ENCODE measurements around the gene XRRA1.
"Not testable (repeated sequence)": the region's sequence is repeated elsewhere in the genome, so short reads cannot be mapped to it uniquely, and the experiment has no call there.

XRRA1 gene

DNA sequence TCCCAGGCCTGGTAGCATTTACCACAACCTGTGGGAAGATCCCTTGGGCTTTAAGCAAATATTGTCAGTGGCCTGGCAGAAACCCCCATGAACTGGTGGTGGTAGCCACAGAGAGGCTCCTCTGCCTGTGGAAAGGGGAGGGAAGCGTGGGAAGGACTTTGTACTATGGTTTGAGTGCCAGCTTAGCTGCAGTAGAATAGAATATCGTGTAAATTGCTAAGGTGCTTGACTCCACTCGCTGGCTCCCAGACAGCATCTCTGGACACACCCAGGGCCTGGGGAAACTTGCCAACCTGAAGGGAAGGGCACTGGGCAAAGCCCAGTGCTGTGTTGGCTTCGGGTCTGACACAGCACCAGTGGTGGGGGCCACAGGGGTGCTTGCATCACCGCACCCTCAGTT is 52.6 kb downstream of the XRRA1 start:
- no peak for DNase-seq (ENCODE audit: low read depth)

DNA sequence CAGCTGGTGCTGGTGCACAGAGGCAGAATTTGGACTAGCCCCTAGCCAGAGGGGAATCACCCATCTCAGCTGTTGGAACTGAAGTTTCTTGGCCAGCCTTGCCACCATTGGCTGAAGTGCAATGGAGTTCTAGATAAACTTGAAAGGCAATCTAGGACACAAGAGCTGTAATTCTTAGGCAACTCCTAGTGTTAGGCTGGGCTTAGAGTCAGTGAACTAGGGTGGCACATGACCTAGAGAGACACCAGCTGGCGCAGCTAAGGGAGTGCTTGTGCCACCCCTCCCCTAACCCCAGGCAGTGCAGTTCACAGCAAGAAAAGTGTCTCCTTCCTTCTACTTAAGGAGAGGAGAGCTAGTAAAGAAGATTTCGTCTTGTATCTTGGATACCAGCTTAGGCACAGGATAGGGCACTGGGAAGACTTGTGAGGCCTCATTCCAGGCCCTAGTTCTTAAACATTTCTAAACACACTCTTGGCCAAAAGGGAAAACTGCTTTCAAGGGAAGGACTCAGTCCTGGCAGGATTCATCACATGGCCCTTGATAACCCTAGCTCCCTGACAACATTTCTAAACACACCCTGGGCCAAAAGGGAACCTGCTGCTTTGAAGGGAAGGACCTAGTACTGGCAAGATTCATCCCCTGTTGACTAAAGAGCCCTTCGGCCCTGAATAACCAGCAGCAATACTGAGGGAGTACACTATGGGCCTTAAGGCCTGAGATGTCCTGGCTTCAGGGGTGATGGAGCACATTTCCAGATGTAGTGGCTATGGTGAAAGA is 53.4 kb downstream of the XRRA1 start:
- DNase-seq (ENCODE audit: low read depth) = no peak

DNA sequence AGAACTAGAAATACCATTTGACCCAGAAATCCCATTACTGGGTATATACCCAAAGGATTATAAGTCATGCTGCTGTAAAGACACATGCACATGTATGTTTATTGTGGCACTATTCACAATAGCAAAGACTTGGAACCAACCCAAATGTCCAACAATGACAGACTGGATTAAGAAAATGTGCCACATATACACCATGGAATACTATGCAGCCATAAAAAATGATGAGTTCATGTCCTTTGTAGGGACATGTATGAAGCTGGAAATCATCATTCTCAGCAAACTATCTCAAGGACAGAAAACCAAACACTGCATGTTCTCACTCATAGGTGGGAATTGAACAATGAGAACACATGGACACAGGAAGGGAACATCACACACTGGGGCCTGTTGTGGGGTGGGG is 55.9 kb downstream of the XRRA1 start:
- not testable (repeated sequence) for DNase-seq (ENCODE audit: low read depth)

DNA sequence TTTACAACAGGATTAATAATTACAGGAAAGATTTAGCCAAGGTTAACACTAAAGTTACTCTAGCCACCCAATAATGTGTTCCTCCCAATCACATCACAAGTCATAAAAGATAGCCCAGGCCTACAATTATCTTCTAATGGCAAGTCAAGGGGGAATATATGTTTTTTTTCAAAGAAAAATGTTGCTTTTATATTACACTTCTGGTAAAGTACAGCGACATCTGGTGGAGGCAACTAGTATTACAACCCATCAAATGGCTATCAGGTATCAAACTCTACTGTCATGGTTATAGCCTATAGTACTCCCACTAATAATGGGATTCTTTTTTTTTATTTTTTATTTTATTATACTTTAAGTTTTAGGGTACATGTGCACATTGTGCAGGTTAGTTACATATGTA is 71.8 kb downstream of the XRRA1 start:
- no peak for DNase-seq (ENCODE audit: low read depth)

DNA sequence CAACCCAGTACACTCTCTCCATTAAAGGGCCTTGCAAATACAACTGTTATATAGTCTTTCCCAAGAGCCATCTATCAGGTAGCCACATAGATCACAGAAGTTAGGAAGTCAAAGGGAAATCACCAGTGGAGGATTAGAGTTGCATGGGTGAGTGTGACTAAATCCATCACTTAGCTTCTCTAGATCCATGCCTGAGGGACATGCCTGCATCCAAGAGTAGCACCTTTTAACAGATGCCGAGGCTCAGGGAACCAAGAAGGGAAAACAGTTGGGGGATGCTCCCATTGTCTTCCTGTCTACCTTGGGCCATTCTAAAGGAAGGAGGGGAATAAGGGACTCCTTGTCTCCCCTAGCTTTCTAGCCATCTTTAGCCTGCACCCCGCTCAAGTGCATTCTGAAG is 77.9 kb downstream of the XRRA1 start:
- no peak for DNase-seq (ENCODE audit: low read depth)

DNA sequence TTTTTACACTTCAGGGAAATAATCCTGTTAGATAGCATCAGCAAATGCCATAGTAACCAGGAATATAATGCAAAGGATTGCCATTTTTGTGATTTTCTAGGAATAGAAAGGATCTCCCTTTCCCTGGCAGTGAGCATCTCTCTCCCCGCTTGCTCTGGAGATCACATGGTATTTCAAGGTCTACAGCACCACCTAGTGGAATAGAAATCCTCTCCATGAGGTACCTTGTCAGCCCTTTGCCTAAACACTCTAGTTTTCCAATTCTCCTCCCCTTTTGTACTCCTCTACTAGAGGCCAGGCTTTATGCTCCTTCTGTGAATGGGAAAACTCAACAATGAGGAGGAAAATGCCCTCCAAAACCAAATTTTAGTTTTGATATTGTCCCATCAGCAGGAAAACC is 78.4 kb downstream of the XRRA1 start:
- no peak for DNase-seq (ENCODE audit: low read depth)

DNA sequence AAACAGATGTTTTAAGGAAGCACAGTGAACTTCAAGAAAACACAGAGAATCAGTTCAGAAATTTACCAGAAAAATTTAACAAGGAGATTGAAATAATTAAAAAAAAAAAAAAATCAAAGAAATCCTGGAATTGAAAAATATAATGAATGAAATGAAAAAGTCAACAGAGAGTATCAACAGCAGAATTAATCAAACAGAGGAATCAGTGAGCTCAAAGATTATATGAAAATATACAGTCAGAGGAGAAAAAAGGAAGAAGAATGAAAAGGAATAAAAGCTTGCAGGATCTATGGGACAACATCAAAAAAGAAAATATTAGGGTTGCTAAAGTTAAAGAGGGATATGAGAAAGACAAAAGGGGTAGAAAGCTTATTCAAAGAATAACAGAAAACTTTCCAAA is 82.3 kb downstream of the XRRA1 start:
- DNase-seq (ENCODE audit: low read depth) = no peak

DNA sequence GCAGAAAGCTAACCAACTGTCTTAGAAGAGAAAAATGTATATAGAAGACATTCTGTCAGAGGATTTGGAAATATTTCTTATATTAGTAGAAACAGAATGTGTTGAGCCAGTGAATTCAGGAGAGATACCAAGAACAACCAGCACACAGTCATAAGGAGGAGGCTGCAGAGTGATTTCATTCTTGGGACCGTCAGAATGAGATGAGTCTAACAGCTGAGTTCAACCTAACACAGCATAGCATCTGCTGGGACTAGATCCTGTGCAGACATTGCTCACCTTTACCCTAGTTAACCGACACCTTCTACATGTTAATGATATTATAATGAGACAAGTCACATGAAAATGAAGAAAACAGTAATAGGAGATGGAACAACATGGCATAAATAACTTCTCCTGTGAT is 85.5 kb downstream of the XRRA1 start:
- DNase-seq (ENCODE audit: low read depth) = no peak

DNA sequence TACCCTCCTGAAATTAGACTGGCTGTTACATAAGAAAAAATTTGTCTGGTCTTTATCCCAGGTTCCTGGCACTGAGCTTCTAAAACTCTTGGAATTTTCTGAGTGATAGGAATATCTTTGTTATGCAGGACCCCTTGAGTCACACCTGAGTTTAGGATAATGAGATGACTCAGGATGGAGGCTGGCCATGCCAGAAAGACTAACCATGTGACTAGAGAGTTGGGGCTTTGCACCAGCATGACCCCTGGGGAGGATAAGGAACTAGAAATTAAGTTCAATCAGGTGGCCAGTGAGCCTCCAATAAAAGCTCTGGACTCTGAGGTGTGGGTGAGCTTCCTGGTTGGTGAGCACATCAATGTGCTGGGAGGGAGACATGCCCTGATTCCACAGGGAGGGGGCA is 88.1 kb downstream of the XRRA1 start:
- no peak for DNase-seq (ENCODE audit: low read depth)

DNA sequence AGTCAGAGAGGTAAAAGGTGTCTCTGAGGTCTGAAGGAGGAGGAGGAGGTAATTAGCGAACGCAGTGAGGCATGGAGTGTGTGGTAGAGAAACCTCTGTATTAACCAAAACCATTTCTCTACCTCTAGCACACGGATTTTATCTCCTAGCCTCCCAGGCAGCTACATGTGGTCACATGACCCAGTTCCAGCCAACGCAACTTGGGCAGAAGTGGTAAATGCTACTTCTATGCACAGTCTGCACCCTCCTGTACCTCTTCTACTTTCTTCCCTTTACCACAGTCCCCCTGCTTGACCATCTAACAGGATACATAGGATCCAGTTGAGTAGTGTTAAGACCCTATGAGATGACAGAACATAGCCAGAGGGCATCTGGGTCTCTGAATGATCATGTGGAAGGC is 95.7 kb downstream of the XRRA1 start:
- no peak for DNase-seq (ENCODE audit: low read depth)

DNA sequence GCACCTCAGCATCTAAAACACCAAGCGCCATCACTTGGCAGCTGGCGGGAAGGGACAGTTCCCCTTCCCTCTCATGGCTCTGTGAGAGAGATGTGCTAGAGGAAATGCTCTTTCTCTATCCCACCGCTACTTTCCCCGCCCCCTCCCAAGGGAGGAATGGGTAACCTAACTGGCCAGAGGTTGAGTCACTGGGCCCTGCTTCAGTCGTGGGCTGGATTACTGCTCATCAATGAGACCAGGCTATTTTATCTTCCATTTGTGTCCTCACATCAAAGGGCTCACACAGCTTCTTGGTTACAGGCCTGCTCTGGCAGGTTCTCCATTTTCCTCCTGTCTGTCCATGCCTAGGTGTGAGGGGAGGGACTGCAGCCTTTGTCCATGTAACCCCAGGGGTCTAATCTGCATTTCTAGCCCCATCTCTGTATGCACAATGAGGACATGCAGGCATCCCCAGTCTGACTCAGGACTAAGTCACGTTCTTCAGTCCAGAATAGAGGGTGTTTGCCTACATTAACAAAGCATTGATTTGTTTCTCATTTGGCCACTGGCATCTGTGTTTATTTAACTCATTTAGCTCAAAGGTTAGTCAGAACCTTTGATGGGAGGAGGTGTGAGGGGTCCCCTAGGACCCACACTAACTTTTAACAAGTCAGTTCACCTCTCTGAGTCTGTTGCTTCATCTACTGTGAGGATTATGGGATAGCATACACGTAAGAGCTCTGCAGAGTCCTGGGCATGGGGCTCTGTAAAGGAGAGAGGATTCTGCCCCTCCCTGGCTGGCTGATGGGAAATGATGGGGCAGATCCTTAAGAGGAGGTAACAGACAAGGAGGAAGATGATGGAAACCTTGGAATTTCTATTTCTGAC is 99.1 kb downstream of the XRRA1 start:
- no peak for DNase-seq (ENCODE audit: low read depth)

DNA sequence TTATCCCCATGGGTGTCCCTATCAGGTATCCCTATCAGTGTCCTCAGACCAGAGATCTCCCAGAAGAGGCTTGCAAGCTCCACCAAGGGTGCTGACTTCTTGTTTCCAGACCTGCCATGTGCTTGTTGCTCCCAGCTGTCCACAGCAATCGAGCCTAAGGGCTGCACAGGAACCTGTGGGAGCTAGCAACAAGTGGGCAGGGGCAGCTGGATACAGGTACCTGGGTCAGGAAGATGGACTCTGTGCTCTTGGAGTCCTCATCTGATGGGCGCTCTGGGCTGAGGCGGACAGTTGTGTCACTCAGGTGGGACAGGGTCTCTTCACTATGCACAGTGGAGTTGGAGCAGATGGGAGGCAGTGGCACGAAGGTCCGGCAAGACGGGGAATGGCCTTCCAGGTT is 101.0 kb downstream of the XRRA1 start:
- no peak for DNase-seq (ENCODE audit: low read depth)

DNA sequence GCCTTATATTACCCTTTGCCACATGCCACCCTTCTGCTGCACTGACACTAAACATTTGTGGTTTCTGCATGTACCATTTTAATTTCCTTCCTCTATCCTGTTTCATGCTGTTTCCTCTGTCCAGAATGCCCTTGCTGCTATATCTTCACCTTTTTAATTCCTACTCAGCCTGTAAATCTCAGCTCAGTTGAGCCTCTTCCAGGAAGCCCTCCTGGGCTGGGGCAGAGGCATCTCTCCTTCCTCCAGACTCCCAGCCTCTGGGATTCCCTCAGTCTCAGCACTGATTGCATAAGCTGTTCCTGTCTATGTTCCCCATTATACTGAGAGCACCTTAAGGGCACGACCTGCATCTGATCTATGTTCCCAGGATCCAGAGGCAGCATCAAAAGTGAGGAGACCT is 101.5 kb downstream of the XRRA1 start:
- DNase-seq (ENCODE audit: low read depth) = no peak

DNA sequence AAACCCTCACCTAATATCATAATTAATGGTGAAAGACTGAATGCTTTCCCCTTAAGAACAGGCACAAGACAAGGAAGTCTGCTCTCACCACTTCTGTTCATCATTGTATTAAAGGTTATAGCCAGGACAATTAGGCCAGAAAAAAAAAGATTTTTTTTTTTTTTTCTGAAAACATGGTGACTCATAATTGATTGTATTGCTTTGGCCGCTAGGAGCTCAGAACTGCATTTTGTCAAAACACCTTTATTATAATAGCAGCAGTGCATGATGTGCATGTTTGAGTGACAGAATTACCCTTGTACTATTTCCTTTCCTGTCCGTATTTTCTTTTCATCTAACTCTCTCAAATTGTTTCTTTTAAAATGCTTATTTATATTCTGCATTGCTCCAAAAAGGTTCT is 102.1 kb downstream of the XRRA1 start:
- DNase-seq (ENCODE audit: low read depth) = no peak

DNA sequence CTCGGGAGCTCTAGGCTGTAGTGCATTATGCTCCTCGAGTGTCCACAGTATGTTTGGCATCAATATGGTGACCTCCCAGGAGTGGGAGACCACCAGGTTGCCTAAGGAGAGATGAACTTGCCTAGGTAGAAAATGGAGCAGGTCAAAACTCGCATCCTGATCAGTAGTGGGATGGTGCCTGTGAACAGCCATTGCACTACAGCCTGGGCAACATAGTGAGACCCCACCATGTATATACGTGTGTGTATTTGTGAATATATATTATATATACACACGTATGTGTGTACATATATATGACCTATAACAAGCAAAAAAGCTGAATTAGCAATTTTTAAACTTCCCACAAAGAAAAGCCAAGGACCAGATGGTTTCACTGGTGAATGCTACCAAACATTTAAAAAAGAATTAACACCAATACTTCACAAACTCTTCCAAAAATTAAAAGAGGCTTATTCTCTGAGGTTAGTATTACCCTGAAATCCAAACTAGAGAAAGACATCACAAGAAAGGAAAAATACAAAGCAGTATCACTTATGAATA is 102.8 kb downstream of the XRRA1 start:
- DNase-seq (ENCODE audit: low read depth) = no peak

DNA sequence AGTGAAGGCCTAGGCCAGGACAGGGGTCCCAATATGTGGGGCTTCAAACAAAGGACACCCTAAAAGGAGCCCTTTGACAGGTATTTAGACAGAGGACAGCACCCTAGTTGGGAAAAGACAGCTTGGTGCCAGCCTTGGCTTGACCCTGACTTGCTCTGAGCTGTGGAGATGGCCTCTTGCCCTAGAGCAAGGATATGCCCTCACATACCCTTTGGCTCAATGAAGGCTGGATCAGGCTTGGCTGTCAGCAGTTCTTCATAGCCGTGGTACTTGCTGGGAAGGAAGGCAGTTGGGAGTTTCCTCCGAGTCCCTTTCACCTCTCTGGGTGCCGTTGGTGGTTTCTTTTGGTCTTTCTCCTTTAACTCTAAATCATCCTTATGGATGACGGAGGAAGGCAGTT is 104.0 kb downstream of the XRRA1 start:
- DNase-seq (ENCODE audit: low read depth) = no peak

DNA sequence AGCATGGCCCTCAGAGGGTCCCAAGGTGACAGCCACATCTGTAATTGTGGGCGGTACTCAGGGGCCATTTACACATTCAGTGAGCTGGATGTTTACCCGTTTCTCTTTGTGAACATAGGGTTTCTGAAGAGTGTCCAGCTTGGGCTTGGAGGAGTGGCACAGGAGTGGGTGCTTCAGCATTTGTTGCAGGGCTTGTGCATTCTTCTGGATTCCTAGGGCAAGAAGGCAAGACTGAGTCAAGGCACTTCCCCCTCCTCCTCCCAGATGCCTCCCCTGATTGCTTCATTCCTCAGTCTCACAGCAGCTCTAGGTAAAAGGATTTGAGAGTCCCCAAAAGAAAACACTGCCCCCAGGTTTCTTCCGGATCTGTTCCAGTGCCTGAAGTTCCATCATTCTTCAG is 104.8 kb downstream of the XRRA1 start:
- DNase-seq (ENCODE audit: low read depth) = no peak

DNA sequence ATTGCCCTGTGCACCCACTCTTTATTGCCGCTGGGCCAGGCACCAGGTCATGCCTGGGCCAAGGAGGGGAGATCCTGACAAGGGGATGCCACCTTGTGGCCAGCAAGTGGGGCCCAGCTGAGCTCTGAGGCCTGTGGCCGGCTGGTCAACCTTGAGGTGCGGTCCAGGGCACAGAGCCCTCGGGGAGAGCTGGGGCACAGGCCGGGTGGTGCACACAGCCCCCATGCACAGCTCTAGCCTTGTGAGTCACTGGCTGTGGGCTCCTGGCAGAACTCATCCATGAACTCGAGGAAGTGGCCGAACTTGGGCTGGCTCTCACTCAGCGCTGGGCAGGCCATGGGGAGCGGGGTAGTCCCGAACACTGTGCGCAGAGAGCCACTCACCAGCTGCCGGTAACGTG is 105.9 kb downstream of the XRRA1 start:
- DNase-seq (ENCODE audit: low read depth) = no peak

DNA sequence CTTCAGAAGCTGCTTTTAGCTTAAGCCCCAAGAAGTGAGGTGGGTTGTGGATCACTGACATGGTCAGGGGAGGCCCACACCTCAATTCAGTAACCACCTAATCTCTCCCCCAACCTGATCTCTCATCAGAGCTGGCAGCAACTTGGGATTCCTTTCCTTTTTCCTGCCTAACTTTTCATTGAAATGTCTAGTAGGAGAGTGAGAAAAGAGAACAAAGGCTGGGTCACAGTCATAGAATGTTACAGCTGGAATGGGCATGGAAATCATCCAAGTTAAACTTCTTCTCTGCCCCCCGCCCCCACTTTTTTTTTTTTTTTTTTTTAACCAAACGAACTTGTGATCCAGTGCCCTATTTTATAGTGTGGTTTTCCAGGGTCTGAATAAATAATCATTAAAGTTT is 108.4 kb downstream of the XRRA1 start:
- DNase-seq (ENCODE audit: low read depth) = no peak

DNA sequence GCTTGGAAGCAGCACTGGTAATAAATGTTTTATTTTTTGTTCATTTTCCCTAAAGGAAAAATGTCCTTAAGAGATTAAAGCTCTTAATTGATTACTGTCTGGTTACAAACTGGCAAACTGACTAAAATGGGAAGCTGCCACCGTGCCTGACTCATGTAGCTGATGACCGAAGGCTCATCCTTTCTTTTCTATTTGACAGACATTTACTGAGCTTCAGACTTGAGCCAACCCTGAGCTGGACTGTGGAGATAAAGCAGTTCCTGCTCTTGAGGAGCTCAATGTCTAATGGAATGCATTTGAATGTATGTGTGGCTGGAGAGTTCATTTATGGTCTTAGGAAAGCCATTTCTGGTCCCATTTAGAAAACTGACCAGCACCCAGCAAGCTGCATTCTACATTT is 108.9 kb downstream of the XRRA1 start:
- no peak for DNase-seq (ENCODE audit: low read depth)

DNA sequence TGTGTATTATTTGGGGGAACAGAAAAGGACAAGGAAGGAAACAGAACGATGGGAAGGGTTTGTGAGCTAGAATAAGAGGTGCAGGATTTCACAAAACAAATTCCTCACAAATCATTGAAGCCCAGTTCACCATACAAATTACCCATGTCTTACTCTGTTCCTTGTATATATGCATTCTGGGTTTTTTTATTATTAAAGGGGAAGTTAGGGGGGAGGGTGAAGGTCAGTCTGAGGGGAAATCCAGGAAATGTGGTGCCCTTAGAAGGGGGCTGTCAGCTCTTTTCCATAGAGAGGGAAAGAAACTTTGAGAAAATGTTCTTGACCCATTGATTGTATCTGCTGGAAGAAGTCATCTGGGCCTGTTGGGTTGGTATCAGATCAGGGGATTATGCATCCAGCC is 109.4 kb downstream of the XRRA1 start:
- DNase-seq (ENCODE audit: low read depth) = no peak

DNA sequence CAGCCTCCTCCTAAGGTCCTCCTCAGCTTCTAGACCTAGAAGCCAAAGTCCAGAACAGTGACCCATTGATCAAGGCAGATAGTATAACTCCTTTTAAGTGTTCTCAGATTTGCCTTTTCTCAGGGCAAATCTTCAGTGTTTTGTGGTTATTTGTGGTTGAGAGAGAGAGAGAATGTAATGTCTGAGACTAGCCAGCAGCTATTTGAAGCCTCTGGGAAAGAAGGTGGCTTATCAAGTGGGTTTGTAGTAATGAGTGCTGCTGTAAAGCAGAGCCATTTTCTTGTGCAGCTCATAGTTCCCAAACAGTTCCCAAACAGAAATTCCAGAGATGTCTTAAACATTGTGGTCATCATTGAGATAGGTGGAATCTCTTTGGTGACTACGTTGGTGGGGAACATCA is 110.7 kb downstream of the XRRA1 start:
- DNase-seq (ENCODE audit: low read depth) = no peak

DNA sequence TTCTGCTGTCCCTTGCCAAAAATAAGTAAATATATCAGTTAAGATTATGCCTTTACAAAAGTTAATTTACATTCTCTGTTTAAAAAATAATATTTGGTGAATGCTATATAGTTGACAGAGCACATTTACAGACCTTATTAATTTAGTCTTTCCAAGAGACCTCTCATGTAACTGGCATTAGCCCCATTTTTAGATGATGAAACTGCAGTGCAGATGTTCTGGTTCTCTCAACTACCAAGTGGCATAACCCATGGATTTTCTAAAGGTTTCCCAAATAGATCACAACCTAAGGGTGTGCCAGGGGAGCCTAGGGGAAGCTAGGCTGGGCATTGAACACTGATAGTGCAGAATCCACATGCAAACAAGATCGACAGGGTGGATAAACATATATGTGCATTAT is 111.7 kb downstream of the XRRA1 start:
- DNase-seq (ENCODE audit: low read depth) = no peak
